Measurements from ENCODE around the gene FTMT.
A peak's percentile ranks its signal among the peaks of the same experiment; 100 is the strongest.

Gene FTMT

GRCh38 chr5:121841892-121842291 lies 9.8 kb upstream of the FTMT start:
- no peak overlapping the region for H3K4me3 ChIP-seq (ENCODE audit: low read depth, low read length)
- in situ Hi-C loops (cut with HindIII; ENCODE audit: low sequenced_read_pairs), result no loop called here
- TF ChIP-seq CTCF (IDR thresholded peaks at IDR 0.05; ENCODE audit: low read depth, low read length, missing control alignments), result no peak
- no peak for DNase-seq (ENCODE audit: low read depth)

DNA sequence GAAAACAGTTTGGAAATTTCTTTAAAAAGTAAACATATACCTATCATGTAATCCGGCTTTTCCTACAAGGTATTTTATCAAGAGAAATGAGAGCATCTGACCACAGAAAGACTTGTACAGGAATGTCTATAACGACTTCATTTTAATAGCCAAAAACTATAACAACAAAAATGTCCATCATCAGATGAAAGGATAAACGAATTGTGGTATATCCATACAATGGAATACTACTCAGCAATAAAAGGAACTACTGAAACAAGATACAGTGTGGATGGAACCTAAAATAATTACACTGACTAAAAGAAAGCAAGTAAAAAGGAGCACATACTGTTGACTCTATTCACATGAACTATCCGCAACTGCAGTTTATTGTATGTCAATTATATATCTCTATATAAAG lies 1.4 kb upstream of the FTMT start:
- DNase-seq (ENCODE audit: low read depth), result no peak
- in situ Hi-C loops (cut with HindIII; ENCODE audit: low sequenced_read_pairs), result no loop called here
- no peak for TF ChIP-seq CTCF (IDR thresholded peaks at IDR 0.05; ENCODE audit: low read depth, low read length, missing control alignments)
- H3K4me3 ChIP-seq (ENCODE audit: low read depth, low read length), result no peak overlapping the region

DNA sequence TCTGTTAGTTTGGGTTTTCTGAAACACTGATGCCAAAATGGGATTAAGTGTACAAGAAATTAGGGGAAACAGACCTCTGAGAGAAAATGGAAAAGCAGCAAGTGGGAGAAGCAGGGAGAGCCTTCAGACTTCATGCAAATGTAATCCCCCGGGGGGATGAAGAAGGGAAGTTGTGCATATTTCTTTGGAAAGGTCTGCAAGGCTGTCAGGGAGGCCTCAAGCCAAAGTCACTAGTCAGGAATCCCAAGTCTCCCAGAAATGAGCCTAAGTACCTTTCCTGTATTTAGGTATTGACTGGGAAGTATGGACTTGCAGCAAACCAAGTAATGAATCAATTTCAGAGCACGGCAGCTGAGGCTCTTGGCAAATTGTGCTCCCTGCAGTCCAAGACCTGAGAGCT lies 2.2 kb downstream of the FTMT start:
- in situ Hi-C loops (cut with HindIII; ENCODE audit: low sequenced_read_pairs), result no loop called here
- DNase-seq (ENCODE audit: low read depth), result no peak
- H3K4me3 ChIP-seq (ENCODE audit: low read depth, low read length), result no peak overlapping the region
- TF ChIP-seq CTCF (IDR thresholded peaks at IDR 0.05; ENCODE audit: low read depth, low read length, missing control alignments), result no peak

DNA sequence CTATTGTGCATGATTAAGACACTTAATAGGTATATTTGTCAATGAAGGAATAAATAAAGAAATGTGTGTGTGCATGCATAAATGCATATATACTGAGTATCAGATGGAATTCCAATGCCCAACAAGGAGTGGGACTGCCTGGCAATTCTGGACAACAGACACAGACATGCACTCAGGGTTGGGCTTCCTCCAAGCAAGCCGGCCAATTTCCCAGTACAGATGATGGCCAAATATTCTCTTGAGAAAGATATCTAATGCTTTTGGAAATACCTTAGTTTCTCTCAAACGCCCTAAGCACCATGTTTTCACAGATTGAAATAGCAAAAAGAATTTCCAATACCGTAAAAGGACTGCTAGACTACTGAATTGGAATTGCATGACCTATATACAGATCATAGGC lies 11.1 kb downstream of the FTMT start:
- in situ Hi-C loops (cut with HindIII; ENCODE audit: low sequenced_read_pairs), result no loop called here
- no peak for TF ChIP-seq CTCF (IDR thresholded peaks at IDR 0.05; ENCODE audit: low read depth, low read length, missing control alignments)
- no peak overlapping the region for H3K4me3 ChIP-seq (ENCODE audit: low read depth, low read length)
- no peak for DNase-seq (ENCODE audit: low read depth)

- no peak for DNase-seq (ENCODE audit: low read depth)
- in situ Hi-C loops (cut with HindIII; ENCODE audit: low sequenced_read_pairs), result no loop called here
- no peak overlapping the region for H3K4me3 ChIP-seq (ENCODE audit: low read depth, low read length)
- TF ChIP-seq CTCF (IDR thresholded peaks at IDR 0.05; ENCODE audit: low read depth, low read length, missing control alignments), result no peak
These were observed 12.1 kb downstream of the FTMT start for GRCh38 chr5:121863753-121864285.

- in situ Hi-C loops (cut with HindIII; ENCODE audit: low sequenced_read_pairs), result no loop called here
- no peak for TF ChIP-seq CTCF (IDR thresholded peaks at IDR 0.05; ENCODE audit: low read depth, low read length, missing control alignments)
- DNase-seq (ENCODE audit: low read depth), result no peak
- no peak overlapping the region for H3K4me3 ChIP-seq (ENCODE audit: low read depth, low read length)
These were observed 15.7 kb downstream of the FTMT start for GRCh38 chr5:121867403-121867802.

- peak; percentile 22 for DNase-seq (ENCODE audit: low read depth)
- TF ChIP-seq CTCF (IDR thresholded peaks at IDR 0.05; ENCODE audit: low read depth, low read length, missing control alignments), result no peak
- in situ Hi-C loops (cut with HindIII; ENCODE audit: low sequenced_read_pairs), result no loop called here
- H3K4me3 ChIP-seq (ENCODE audit: low read depth, low read length), result no peak overlapping the region
These were observed 18.8 kb downstream of the FTMT start for GRCh38 chr5:121870489-121870888.

Measured in astrocyte of the cerebellum (primary cell).